Measurements from ENCODE around the gene MYADML2.
"Not testable (repeated sequence)": the region's sequence is repeated elsewhere in the genome, so short reads cannot be mapped to it uniquely, and the experiment has no call there.

MYADML2 gene

GRCh38 chr17:81958633-81959342, 11.8 kb upstream of the MYADML2 start:
- DNase-seq: no peak

GRCh38 chr17:81957691-81958432, 10.8 kb upstream of the MYADML2 start:
- no peak for DNase-seq

GRCh38 chr17:81956607-81957589, 9.9 kb upstream of the MYADML2 start:
- no peak for DNase-seq

GRCh38 chr17:81955756-81956544, 8.9 kb upstream of the MYADML2 start:
- DNase-seq: no peak

GRCh38 chr17:81955058-81955681, 8.1 kb upstream of the MYADML2 start:
- DNase-seq: no peak

GRCh38 chr17:81954131-81955057, 7.4 kb upstream of the MYADML2 start:
- no peak for DNase-seq

- DNase-seq: not testable (repeated sequence)
These were observed 6.4 kb upstream of the MYADML2 start for GRCh38 chr17:81953443-81953842.

GRCh38 chr17:81952792-81953228, 5.8 kb upstream of the MYADML2 start:
- DNase-seq: no peak

- DNase-seq: no peak
These were observed 5.0 kb upstream of the MYADML2 start for GRCh38 chr17:81951785-81952684.

- DNase-seq: no peak
These were observed 3.5 kb upstream of the MYADML2 start for GRCh38 chr17:81950501-81950900.

GRCh38 chr17:81948635-81949378, 1.8 kb upstream of the MYADML2 start:
- DNase-seq: no peak

GRCh38 chr17:81944858-81945257, 2.2 kb downstream of the MYADML2 start:
- DNase-seq: no peak

- no peak for DNase-seq
These were observed 4.9 kb downstream of the MYADML2 start for GRCh38 chr17:81942167-81942553.

GRCh38 chr17:81941484-81942166, 5.4 kb downstream of the MYADML2 start:
- no peak for DNase-seq

GRCh38 chr17:81940538-81941483, 6.2 kb downstream of the MYADML2 start:
- DNase-seq: no peak

- no peak for DNase-seq
These were observed 7.1 kb downstream of the MYADML2 start for GRCh38 chr17:81939881-81940385.

GRCh38 chr17:81939218-81939617, 7.8 kb downstream of the MYADML2 start:
- no peak for DNase-seq

Measured in CD4-positive, alpha-beta T cell treated with Interleukin-17A for 1 hour (primary cell).